ENCODE measurements around the gene SORCS2.

Gene SORCS2

DNA sequence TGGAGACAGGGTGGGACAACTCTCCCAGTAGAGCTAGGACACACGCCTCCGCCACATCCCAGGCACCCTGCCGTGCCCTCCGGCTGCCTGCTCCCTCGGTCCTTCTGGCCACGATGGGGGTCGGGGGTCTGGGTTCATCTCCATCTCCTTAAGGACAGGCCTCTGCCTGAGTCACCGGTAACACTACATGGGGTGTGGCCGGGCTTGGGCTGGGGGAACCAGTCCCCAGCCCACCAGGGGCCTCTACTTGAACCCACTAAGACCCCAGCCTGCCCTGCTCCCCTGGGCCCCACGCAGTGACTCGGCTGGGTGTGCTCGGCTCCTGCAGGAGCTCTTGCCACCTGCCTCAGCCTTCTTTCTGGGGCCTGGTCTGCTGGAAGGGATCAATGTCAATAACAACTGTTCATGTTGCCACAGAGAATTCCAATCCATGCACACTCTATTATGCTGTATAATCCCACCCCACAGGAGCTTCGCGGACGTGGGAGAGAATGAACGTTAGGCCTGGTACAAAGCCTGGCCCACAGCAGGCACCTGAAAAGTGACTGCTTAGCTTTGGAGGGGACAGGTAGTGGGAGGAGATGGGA lies 420.1 kb downstream of the SORCS2 start:
- no peak overlapping the region for H3K4me3 ChIP-seq (ENCODE audit: low read length)

GRCh38 chr4:7614350-7614949 lies 422.1 kb downstream of the SORCS2 start:
- H3F3A ChIP-seq (ENCODE audit: control insufficient read depth, insufficient read depth) = no peaks in the 10 kb centered on the region
- no peaks in the 10 kb centered on the region for H3K79me2 ChIP-seq (ENCODE audit: control insufficient read depth, low read length)
- H4K20me1 ChIP-seq (ENCODE audit: control insufficient read depth, insufficient read depth, low read depth, low read length) = no peaks in the 10 kb centered on the region
- H3K27ac ChIP-seq (ENCODE audit: low read depth, low read length) = no peak overlapping the region
- H3K9me2 ChIP-seq (replicated peaks; ENCODE audit: control insufficient read depth, low read length) = no peaks in the 10 kb centered on the region
- no peaks in the 10 kb centered on the region for H3K36me3 ChIP-seq (ENCODE audit: control insufficient read depth, low read length)
- no peaks in the 10 kb centered on the region for H3K9me3 ChIP-seq (ENCODE audit: control insufficient read depth, insufficient read depth, low read length)
- no peak for TF ChIP-seq CTCF (IDR thresholded peaks at IDR 0.05; ENCODE audit: low read depth, low read length, poor library complexity, severe bottlenecking)
- TF ChIP-seq EZH2phosphoT487 (IDR thresholded peaks at IDR 0.05; ENCODE audit: borderline replicate concordance, low read length) = no peak
- H3K4me2 ChIP-seq (ENCODE audit: low read length) = no peak overlapping the region
- no peak overlapping the region for H3K4me3 ChIP-seq (ENCODE audit: low read length)
- H3K27me3 ChIP-seq (ENCODE audit: control insufficient read depth, low read length) = no peaks in the 10 kb centered on the region
- no peaks in the 10 kb centered on the region for H3K4me1 ChIP-seq (ENCODE audit: control insufficient read depth, low read length)

More for the DNA sequence above, 420.1 kb downstream of the SORCS2 start:
- Histone ChIP-seq H3K9me2 (replicated peaks; ENCODE audit: control insufficient read depth, low read length) (no peaks in the 10 kb centered on the region), H4K20me1 (ENCODE audit: control insufficient read depth, insufficient read depth, low read depth, low read length) (no peaks in the 10 kb centered on the region), H3K4me1 (ENCODE audit: control insufficient read depth, low read length) (no peaks in the 10 kb centered on the region), H3K9me3 (ENCODE audit: control insufficient read depth, insufficient read depth, low read length) (no peaks in the 10 kb centered on the region), H3K79me2 (ENCODE audit: control insufficient read depth, low read length) (no peaks in the 10 kb centered on the region), H3K27me3 (ENCODE audit: control insufficient read depth, low read length) (no peaks in the 10 kb centered on the region), H3K36me3 (ENCODE audit: control insufficient read depth, low read length) (no peaks in the 10 kb centered on the region), H3F3A (ENCODE audit: control insufficient read depth, insufficient read depth) (no peaks in the 10 kb centered on the region), H3K27ac (ENCODE audit: low read depth, low read length) (no peak overlapping the region), H3K4me2 (ENCODE audit: low read length) (no peak overlapping the region)
- TF ChIP-seq EZH2phosphoT487 (IDR thresholded peaks at IDR 0.05; ENCODE audit: borderline replicate concordance, low read length) (no peak), CTCF (IDR thresholded peaks at IDR 0.05; ENCODE audit: low read depth, low read length, poor library complexity, severe bottlenecking) (no peak)

DNA sequence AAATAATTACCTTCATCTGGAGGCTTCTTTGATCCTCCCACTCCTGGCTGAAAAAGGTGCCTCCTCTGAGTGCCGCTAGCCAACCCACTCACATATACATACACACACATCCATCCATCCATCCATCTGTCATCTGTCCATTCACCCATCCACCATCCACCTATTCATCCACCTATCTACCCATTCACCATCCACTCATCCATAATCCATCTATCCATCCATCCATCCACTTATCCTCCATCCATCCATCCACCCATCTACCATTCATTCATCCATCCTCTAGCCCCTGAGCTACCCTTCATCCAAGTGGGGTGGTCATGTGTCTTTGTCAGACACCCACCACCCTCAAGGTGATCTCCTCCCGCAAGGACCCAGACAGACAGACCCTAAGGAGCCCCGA lies 423.9 kb downstream of the SORCS2 start:
- no peak overlapping the region for H3K27ac ChIP-seq (ENCODE audit: low read depth, low read length)
- no peaks in the 10 kb centered on the region for H4K20me1 ChIP-seq (ENCODE audit: control insufficient read depth, insufficient read depth, low read depth, low read length)
- no peaks in the 10 kb centered on the region for H3K9me2 ChIP-seq (replicated peaks; ENCODE audit: control insufficient read depth, low read length)
- H3F3A ChIP-seq (ENCODE audit: control insufficient read depth, insufficient read depth) = no peaks in the 10 kb centered on the region
- no peaks in the 10 kb centered on the region for H3K27me3 ChIP-seq (ENCODE audit: control insufficient read depth, low read length)
- no peak for TF ChIP-seq EZH2phosphoT487 (IDR thresholded peaks at IDR 0.05; ENCODE audit: borderline replicate concordance, low read length)
- no peak for TF ChIP-seq CTCF (IDR thresholded peaks at IDR 0.05; ENCODE audit: low read depth, low read length, poor library complexity, severe bottlenecking)
- no peaks in the 10 kb centered on the region for H3K79me2 ChIP-seq (ENCODE audit: control insufficient read depth, low read length)
- no peaks in the 10 kb centered on the region for H3K9me3 ChIP-seq (ENCODE audit: control insufficient read depth, insufficient read depth, low read length)
- no peaks in the 10 kb centered on the region for H3K4me1 ChIP-seq (ENCODE audit: control insufficient read depth, low read length)
- no peak overlapping the region for H3K4me2 ChIP-seq (ENCODE audit: low read length)
- H3K4me3 ChIP-seq (ENCODE audit: low read length) = no peak overlapping the region
- H3K36me3 ChIP-seq (ENCODE audit: control insufficient read depth, low read length) = no peaks in the 10 kb centered on the region

All from DOHH2 (cell line).